ENCODE data around the gene KRTAP19-8. TPM values are rescaled to one million over a fixed set of nuclear protein-coding genes. Genes with fewer than 3 reads are reported as not detected.

The KRTAP19-8 gene, protein sequence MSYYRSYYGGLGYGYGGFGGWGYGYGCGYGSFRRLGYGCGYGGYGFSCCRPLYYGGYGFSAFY
- not detected for total RNA-seq

GRCh38 chr21:31038376-31038775, at the start of gene KRTAP19-8:
Gene KRTAP19-8 (minus strand): TSS chr21:31038476. CDS start chr21:31038443, 33 bp downstream.
- H3K27me3 ChIP-seq = no peaks in the 10 kb centered on the region
- no peaks in the 10 kb centered on the region for H3K4me1 ChIP-seq
- no peak within 1 kb of the TSS for H3K9ac ChIP-seq (ENCODE audit: low read depth in 2 of 2, low read length in 2 of 2)
- TF ChIP-seq, protein P1, sequence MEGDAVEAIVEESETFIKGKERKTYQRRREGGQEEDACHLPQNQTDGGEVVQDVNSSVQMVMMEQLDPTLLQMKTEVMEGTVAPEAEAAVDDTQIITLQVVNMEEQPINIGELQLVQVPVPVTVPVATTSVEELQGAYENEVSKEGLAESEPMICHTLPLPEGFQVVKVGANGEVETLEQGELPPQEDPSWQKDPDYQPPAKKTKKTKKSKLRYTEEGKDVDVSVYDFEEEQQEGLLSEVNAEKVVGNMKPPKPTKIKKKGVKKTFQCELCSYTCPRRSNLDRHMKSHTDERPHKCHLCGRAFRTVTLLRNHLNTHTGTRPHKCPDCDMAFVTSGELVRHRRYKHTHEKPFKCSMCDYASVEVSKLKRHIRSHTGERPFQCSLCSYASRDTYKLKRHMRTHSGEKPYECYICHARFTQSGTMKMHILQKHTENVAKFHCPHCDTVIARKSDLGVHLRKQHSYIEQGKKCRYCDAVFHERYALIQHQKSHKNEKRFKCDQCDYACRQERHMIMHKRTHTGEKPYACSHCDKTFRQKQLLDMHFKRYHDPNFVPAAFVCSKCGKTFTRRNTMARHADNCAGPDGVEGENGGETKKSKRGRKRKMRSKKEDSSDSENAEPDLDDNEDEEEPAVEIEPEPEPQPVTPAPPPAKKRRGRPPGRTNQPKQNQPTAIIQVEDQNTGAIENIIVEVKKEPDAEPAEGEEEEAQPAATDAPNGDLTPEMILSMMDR (IDR thresholded peaks at IDR 0.05) = no peak
- DNase-seq = no peak
- no peak within 1 kb of the TSS for H3K27ac ChIP-seq
- no peak within 1 kb of the TSS for H3K4me3 ChIP-seq
- no peaks in the 10 kb centered on the region for H3K36me3 ChIP-seq
- H3K9me3 ChIP-seq = no peaks in the 10 kb centered on the region
- intact Hi-C loops (cut with DNase I) = loop anchor here (10.0 kb wide), 1 partner anchor 64 kb away; no protein-coding TSS in a partner anchor

DNA sequence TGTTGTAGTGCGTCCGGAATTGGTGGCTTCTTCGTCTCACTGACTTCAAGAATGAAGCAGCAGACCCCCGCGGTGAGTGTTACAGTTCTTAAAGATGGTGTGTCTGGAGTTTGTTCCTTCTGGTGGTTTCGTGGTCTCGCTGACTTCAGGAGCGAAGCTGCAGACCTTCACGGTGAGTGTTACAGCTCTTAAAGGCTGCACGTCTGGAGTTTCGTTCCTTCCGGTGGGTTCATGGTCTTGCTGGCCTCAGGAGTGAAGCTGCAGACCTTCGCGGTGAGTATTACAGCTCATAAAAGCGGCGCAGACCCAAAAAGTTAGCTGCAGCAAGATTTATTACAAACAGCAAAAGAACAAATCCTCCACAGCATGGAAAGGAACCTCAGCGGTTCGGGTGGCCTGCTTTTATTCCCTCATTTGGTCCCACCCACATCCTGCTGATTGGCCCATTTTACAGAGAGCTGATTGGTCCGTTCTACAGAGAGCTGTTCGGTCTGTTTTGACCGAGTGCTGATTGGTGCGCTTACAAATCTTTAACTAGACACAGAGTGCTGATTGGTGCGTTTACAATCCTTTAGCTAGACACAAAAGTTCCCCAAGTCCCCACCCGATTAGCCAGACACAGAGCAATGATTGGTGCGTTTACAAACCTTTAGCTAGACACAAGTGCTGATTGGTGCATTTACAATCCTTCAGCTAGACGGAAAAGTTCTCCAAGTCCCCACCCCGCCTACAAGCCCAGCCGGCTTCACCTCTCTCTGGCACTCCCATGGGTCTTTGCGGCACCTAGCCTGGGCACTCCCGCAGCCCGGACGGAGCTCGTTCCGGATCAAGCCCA, 49.6 kb upstream of the KRTAP19-8 start:
- H3K9me3 ChIP-seq = no peaks in the 10 kb centered on the region
- TF ChIP-seq, protein P1 (IDR thresholded peaks at IDR 0.05) = no peak
- no peaks in the 10 kb centered on the region for H3K4me1 ChIP-seq
- H3K27ac ChIP-seq = no peak overlapping the region
- no peaks in the 10 kb centered on the region for H3K27me3 ChIP-seq
- no peak overlapping the region for H3K9ac ChIP-seq (ENCODE audit: low read depth in 2 of 2, low read length in 2 of 2)
- intact Hi-C loops (cut with DNase I) = no loop called here
- no peaks in the 10 kb centered on the region for H3K36me3 ChIP-seq
- H3K4me3 ChIP-seq = no peak overlapping the region
- DNase-seq = no peak

- Histone ChIP-seq H3K27ac (no peak overlapping the region), H3K4me1 (no peaks in the 10 kb centered on the region), H3K9ac (ENCODE audit: low read depth in 2 of 2, low read length in 2 of 2) (no peak overlapping the region), H3K36me3 (no peaks in the 10 kb centered on the region), H3K27me3 (no peaks in the 10 kb centered on the region), H3K9me3 (no peaks in the 10 kb centered on the region), H3K4me3 (no peak overlapping the region)
- intact Hi-C loops (cut with DNase I) = no loop called here
- TF ChIP-seq, protein P1 (IDR thresholded peaks at IDR 0.05) = no peak
- DNase-seq = no peak
These were observed 46.4 kb upstream of the KRTAP19-8 start for GRCh38 chr21:31084689-31085088.

DNA sequence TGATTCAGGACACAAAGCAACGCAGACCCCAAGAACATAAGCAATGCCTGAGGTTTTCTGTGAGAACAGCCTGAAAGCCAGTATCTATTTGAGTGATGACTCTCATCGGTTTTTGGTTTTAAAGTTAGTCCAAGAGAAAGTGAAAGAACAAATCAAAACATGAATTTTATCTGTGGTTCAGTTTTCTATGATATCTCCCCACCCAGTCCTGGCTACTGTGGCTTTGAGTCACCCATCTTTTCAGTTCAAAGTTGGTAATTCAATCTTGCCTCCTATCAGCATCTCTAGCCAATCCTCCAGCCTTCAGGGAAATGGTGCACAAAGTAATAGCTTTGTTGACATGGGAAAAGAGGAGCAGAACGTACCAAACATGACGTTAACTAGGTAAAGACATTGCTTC, 40.5 kb upstream of the KRTAP19-8 start:
- TF ChIP-seq, protein P1 (IDR thresholded peaks at IDR 0.05) = no peak
- H3K4me3 ChIP-seq = no peak overlapping the region
- no peaks in the 10 kb centered on the region for H3K27me3 ChIP-seq
- no peak overlapping the region for H3K27ac ChIP-seq
- H3K4me1 ChIP-seq = no peaks in the 10 kb centered on the region
- H3K9me3 ChIP-seq = no peaks in the 10 kb centered on the region
- DNase-seq = no peak
- intact Hi-C loops (cut with DNase I) = no loop called here
- H3K36me3 ChIP-seq = no peaks in the 10 kb centered on the region
- no peak overlapping the region for H3K9ac ChIP-seq (ENCODE audit: low read depth in 2 of 2, low read length in 2 of 2)

GRCh38 chr21:31078216-31078615, 39.9 kb upstream of the KRTAP19-8 start:
- no peaks in the 10 kb centered on the region for H3K36me3 ChIP-seq
- H3K9ac ChIP-seq (ENCODE audit: low read depth in 2 of 2, low read length in 2 of 2) = no peak overlapping the region
- no peak overlapping the region for H3K27ac ChIP-seq
- H3K9me3 ChIP-seq = no peaks in the 10 kb centered on the region
- TF ChIP-seq, protein P1 (IDR thresholded peaks at IDR 0.05) = no peak
- no peak for DNase-seq
- no peaks in the 10 kb centered on the region for H3K4me1 ChIP-seq
- H3K4me3 ChIP-seq = no peak overlapping the region
- intact Hi-C loops (cut with DNase I) = no loop called here
- no peaks in the 10 kb centered on the region for H3K27me3 ChIP-seq

Data from colonic mucosa (tissue), 4 donors.